Thoracic aorta (tissue), 2 donors: Measurements from ENCODE around the gene BACH1. TPM values are rescaled to one million over a fixed set of nuclear protein-coding genes. Genes with fewer than 3 reads are reported as not detected.

ENCODE experiments used
- ATAC-seq: fragments of 150-250 bp; one replicate; pipeline ENCODE4 v1.8.0; 2017; ENCODE audit warnings: low read depth; ENCODE audit not compliant: insufficient number of reproducible peaks, low FRiP score
- DNase-seq: peaks from one replicate; pipeline ENCODE4 v3.0.0-alpha.2; 2020; ENCODE audit warnings: low spot score
- H3K27ac ChIP-seq, 2 donors: fragments of 200-600 bp; sonication (generic); 1 replicate in 1 of 2; 2 replicates in 1 of 2; pipeline ENCODE4 v1.5.1; 2016; ENCODE audit warnings: mild to moderate bottlenecking in 2 of 2, moderate library complexity in 2 of 2
- H3K27me3 ChIP-seq: fragments of 200-600 bp; sonication (generic); replicated peaks from 2 replicates; pipeline ENCODE4 v1.6.0; 2016; ENCODE audit warnings: mild to moderate bottlenecking; ENCODE audit not compliant: insufficient read depth
- H3K36me3 ChIP-seq: fragments of 200-600 bp; sonication (generic); one replicate; pipeline ENCODE4 v1.5.1; 2016
- H3K4me1 ChIP-seq, 2 donors: fragments of 200-600 bp; sonication (generic); 1 replicate in 1 of 2; 2 replicates in 1 of 2; pipeline versions ENCODE4 v1.5.1 to v1.6.0; 2016; ENCODE audit warnings: low read depth in 2 of 2, mild to moderate bottlenecking in 1 of 2; ENCODE audit not compliant: control insufficient read depth in 1 of 2
- H3K4me3 ChIP-seq: fragments of 200-600 bp; sonication (generic); 2 replicates; pipeline ENCODE4 v1.5.1; 2016; ENCODE audit warnings: mild to moderate bottlenecking
- H3K9me3 ChIP-seq: fragments of 200-600 bp; sonication (generic); 2 replicates; pipeline ENCODE4 v1.5.1; 2016
- total RNA-seq, 2 donors: library from RNA; depleted of rRNA; stranded (reverse); fragments of >200 nt; gene quantifications; one replicate each; pipeline versions ENCODE4 v1.1.0 to v1.2.3, GENCODE V29; 2016
- TF ChIP-seq, protein P1 (sequence below): fragments of 200-600 bp; sonication (generic); IDR thresholded peaks from one replicate; pipeline ENCODE4 v1.5.1; 2019; ENCODE audit warnings: antibody characterized with exemption

The BACH1 gene
- total RNA-seq, 2 donors from 2014 or later, result 47.0 to 93.0 TPM

- Histone ChIP-seq H3K27me3 (no peaks in the 10 kb centered on the region), H3K9me3 (no peaks in the 10 kb centered on the region), H3K4me1 (no peaks in the 10 kb centered on the region), H3K36me3 (no peaks in the 10 kb centered on the region), H3K27ac (no peak overlapping the region), H3K4me3 (no peak overlapping the region)
- DNase-seq, result no peak
- ATAC-seq, result no peak
- TF ChIP-seq, protein P1, sequence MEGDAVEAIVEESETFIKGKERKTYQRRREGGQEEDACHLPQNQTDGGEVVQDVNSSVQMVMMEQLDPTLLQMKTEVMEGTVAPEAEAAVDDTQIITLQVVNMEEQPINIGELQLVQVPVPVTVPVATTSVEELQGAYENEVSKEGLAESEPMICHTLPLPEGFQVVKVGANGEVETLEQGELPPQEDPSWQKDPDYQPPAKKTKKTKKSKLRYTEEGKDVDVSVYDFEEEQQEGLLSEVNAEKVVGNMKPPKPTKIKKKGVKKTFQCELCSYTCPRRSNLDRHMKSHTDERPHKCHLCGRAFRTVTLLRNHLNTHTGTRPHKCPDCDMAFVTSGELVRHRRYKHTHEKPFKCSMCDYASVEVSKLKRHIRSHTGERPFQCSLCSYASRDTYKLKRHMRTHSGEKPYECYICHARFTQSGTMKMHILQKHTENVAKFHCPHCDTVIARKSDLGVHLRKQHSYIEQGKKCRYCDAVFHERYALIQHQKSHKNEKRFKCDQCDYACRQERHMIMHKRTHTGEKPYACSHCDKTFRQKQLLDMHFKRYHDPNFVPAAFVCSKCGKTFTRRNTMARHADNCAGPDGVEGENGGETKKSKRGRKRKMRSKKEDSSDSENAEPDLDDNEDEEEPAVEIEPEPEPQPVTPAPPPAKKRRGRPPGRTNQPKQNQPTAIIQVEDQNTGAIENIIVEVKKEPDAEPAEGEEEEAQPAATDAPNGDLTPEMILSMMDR, result no peak
These were observed 92.1 kb downstream of the BACH1 start for GRCh38 chr21:29390778-29391177.

- no peak overlapping the region for H3K27ac ChIP-seq
- no peak overlapping the region for H3K4me3 ChIP-seq
- no peaks in the 10 kb centered on the region for H3K9me3 ChIP-seq
- ATAC-seq, result no peak
- H3K36me3 ChIP-seq, result no peaks in the 10 kb centered on the region
- no peaks in the 10 kb centered on the region for H3K27me3 ChIP-seq
- no peaks in the 10 kb centered on the region for H3K4me1 ChIP-seq
- TF ChIP-seq, protein P1, result no peak
- no peak for DNase-seq
These were observed 95.3 kb downstream of the BACH1 start for GRCh38 chr21:29394051-29394450.

Other genes starting within 250 kb of the BACH1 start
- gene CCT8, start 225.3 kb upstream of the BACH1 start, total RNA-seq, result 100 to 1,000 TPM in 1 of 2 donors, 10 to 100 TPM in 1; 76.9 to 110 TPM
- gene MAP3K7CL, start 168.3 kb upstream of the BACH1 start, total RNA-seq, result 10 to 100 TPM; 20.3 to 41.2 TPM